Tibial nerve (tissue), 4 donors: Measurements from ENCODE around the gene PDE6D.

Source experiments
- CTCF ChIP-seq, 5 experiments: fragments of 200-600 bp in 3 of 5; fragments of 450-650 bp in 2 of 5; sonication (generic) in 3 of 5; IDR thresholded peaks; one replicate each; pipeline ENCODE4 v1.5.1; 2016 to 2019; ENCODE audit warnings: antibody characterized with exemption in 5 of 5, mild to moderate bottlenecking in 3 of 5, moderate library complexity in 2 of 5
- EP300 ChIP-seq, 2 donors: sonication (generic); formaldehyde crosslinking; IDR thresholded peaks; one replicate each; pipeline ENCODE4 v1.6.1; 2017; ENCODE audit warnings: antibody characterized with exemption in 2 of 2, mild to moderate bottlenecking in 1 of 2
- POLR2A ChIP-seq, 2 donors: fragments of 450-650 bp; IDR thresholded peaks; one replicate each; pipeline ENCODE4 v1.6.1; 2017; ENCODE audit warnings: antibody characterized with exemption in 2 of 2, mild to moderate bottlenecking in 2 of 2, moderate library complexity in 2 of 2

GRCh38 chr2:231786177-231786916, 5.3 kb upstream of the PDE6D start, which contains the start of gene COPS7B:
- no peak for TF ChIP-seq POLR2A (IDR thresholded peaks at IDR 0.05)
- TF ChIP-seq CTCF (IDR thresholded peaks at IDR 0.05) = peak in 3 of 5 experiments; percentile 25 to 39 (median 34)
- peak in 1 of 2 donors; percentile 87 for TF ChIP-seq EP300 (IDR thresholded peaks at IDR 0.05)
